NCI-H2196 (cell line): Measurements from ENCODE around the gene RABEP1.
"Not testable (repeated sequence)": the region's sequence is repeated elsewhere in the genome, so short reads cannot be mapped to it uniquely, and the experiment has no call there.

ENCODE experiments used
- DNase-seq: peaks from one replicate; lab custom pipeline; 2025; ENCODE audit not compliant: unreplicated experiment; lab: John Stamatoyannopoulos, UW

RABEP1 gene

GRCh38 chr17:5418858-5419355 is 136.8 kb downstream of the RABEP1 start:
- peak; percentile 14 for DNase-seq

- peak; percentile 86 for DNase-seq
Measured at GRCh38 chr17:5419356-5419958, 137.4 kb downstream of the RABEP1 start, which contains the start of gene NUP88. Gene NUP88 (minus strand): TSS chr17:5419662. CDS start chr17:5419650, 12 bp downstream.

- peak; percentile 77 for DNase-seq
Measured at GRCh38 chr17:5419959-5420653, 138.0 kb downstream of the RABEP1 start, which contains the start of gene RPAIN. Gene RPAIN (plus strand): TSS chr17:5420182. CDS start chr17:5420211, 29 bp downstream.

DNA sequence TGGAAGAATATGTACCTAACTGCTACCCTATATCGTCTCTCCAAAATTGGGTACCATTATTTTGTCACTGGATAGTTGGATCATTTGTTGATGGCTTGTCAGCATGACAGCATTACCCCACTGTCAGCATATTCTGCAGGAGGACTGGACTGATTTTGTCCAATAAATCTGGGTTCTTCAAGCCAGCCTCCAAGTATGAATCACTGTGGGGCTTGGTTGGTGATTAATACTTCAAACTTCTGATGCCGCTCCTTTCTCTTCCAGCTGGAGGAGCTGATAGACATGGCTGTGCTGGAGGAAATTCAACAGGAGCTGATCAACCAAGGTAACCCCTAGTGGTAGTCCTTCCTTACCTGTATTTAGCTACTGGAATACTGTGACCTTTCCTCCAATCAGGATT is 140.4 kb downstream of the RABEP1 start:
- DNase-seq: no peak

DNA sequence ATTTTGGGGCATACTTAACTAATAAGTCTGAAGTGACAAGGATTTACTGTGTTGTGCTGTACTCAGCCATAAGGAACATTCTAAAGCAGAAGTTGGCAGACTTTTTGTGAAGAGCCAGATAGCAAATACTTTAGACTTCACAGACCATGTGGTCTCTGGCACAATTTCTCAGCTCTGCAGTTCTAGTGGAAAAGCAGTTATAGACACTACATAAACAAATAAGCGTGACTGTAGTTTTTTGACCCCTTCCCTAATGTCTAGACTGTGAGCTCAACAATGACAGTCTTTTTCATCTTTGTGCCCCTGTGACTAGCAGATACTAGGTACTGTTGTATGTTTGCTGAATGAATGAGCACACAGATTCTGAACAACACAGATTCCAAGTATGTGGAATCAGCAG is 142.8 kb downstream of the RABEP1 start:
- no peak for DNase-seq

DNA sequence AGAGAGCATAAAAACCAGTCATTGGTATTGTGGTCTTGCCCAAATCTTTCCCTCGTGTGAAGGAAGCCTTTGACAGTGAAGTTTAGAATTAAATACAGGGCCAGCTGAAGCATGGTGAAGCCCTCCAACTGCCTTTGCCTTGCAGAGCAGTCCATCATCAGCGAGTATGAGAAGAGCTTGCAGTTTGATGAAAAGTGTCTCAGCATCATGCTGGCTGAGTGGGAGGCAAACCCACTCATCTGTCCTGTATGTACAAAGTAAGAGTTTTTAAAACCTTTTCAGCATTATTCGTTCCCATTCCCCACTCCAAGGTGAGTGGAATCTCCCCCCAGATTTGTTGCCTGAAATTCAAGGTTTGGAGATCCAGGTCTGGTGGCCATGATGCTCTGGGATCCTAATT is 143.7 kb downstream of the RABEP1 start:
- DNase-seq: no peak

DNA sequence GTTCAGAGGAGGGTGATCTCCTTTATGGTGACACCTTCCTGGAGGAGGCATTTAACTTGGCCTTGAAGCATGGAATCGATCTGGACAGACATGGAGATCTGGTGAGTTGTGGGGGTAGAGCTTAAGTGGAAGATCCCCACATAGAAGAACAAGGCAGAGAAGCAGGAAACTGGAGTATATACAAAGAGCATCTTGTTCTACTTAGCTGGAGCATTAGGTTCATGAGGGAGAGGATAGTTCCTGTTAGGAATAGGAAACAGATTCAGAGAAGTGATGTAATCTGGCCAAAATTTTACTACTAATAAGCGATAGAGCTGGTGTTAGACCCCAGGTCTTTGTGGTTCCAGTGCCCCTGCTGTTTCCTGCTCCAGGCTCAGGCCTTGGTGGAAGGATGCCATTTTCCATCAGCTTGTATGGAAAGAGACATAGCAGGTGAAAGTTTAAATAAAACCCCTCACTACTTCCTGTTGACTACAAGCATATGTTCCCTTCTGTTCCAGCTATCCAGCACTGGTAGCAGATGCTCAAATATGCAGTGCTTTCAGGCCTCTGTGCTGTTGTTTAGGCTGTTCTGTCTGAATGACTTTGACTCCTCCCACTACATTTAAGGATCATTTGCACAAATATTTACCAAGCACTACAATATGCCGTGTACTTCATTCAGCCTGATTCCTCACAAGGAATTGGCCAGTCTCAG is 147.3 kb downstream of the RABEP1 start:
- DNase-seq: peak; percentile 18

DNA sequence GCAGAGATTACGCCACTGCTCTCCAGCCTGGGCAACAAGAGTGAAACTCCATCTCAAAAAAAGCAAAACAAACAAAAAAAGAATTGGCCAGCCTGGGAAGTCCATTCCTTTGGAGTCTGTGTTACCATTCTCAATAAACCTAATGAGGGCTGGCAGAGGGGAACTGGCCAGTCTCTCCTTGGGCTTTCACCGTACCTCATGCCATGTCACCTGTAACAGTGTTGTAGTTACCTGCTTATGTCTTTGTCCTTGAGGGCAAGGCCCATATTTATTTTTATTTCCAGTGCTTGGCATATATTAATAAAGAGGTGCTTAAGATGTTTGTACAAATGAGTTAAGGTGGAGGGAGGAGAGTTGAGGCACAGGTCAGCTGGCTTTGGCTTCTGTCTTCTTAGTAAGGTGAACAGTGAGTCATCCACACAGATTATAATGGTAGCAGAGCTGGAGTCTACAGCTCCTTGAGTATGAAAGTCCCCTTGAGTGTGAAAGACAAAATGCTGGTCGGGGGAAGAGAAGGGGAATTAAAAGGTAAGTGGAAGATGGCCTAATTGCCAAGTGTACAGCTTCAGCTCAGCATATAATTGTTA is 148.4 kb downstream of the RABEP1 start:
- no peak for DNase-seq

GRCh38 chr17:5431234-5431633 is 149.2 kb downstream of the RABEP1 start:
- DNase-seq: not testable (repeated sequence)

DNA sequence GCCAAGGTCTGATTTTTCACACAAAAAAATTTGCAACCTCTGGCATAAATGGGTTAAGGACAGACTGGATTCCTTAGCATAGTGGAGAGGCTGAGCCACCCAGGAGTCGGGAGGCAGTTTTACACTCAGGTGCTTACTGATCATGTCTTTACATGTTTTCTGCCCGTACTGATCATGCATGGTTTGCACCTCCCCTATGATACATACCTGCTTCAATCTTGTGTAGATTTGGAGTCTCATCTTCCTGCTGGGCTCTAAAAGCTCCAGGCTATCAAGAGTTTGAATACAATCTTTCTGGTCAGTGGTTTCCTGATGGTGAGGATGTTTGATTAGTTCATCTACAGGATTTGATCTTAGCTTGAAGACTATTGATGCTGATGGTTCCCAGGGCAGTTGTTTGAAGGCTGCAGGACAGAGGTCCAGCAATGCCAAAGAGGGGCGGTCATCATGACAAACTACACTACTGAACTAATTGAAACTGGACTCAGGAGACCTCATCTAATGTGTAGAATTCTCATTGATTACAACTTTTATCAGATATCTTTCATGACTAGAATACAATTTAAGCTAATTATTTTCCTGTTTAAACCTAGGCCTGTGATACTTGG is 150.0 kb downstream of the RABEP1 start:
- DNase-seq: no peak

DNA sequence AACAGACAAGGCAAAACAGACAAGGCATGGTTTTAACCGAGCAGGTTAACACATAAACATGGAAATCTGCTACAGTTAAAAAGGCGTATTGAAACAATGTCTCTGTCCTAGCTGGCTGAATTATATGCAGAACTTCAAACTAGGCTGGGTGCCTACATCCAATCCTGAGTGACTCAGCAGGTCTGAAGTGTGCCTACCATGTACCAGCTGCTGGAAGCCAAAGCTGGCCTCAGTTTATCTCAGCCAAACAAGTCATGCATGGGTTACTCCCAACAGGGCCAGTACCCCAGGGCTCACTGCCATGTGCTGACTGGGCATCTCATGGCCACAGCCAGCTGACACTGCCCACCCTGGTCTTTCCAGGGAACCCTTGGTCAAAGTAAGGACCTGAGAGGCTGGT is 152.9 kb downstream of the RABEP1 start:
- DNase-seq: no peak
